NCI-H2196 (cell line): ENCODE measurements around the gene SHC3.

ENCODE experiments used
- DNase-seq: peaks from one replicate; lab custom pipeline; 2025; ENCODE audit not compliant: unreplicated experiment; lab: John Stamatoyannopoulos, UW

SHC3 gene

GRCh38 chr9:89025553-89025952 lies 153.1 kb downstream of the SHC3 start:
- DNase-seq = no peak

GRCh38 chr9:89024727-89025126 lies 153.9 kb downstream of the SHC3 start:
- DNase-seq = no peak

GRCh38 chr9:89023740-89024139 lies 154.9 kb downstream of the SHC3 start:
- no peak for DNase-seq

GRCh38 chr9:89022902-89023301 lies 155.7 kb downstream of the SHC3 start:
- no peak for DNase-seq

- DNase-seq = no peak
Observed at GRCh38 chr9:89022001-89022759, 156.4 kb downstream of the SHC3 start.

- no peak for DNase-seq
Observed at GRCh38 chr9:89021154-89021803, 157.3 kb downstream of the SHC3 start.

GRCh38 chr9:89020754-89021153 lies 157.9 kb downstream of the SHC3 start:
- DNase-seq = no peak

- no peak for DNase-seq
Observed at GRCh38 chr9:89015336-89015735, 163.3 kb downstream of the SHC3 start.

- no peak for DNase-seq
Observed at GRCh38 chr9:89014153-89014552, 164.5 kb downstream of the SHC3 start.

- DNase-seq = no peak
Observed at GRCh38 chr9:89013660-89014059, 165.0 kb downstream of the SHC3 start.

GRCh38 chr9:89012294-89013042 lies 166.2 kb downstream of the SHC3 start:
- DNase-seq = no peak

- no peak for DNase-seq
Observed at GRCh38 chr9:89011683-89012082, 166.9 kb downstream of the SHC3 start.

GRCh38 chr9:89010526-89011111 lies 168.0 kb downstream of the SHC3 start:
- no peak for DNase-seq

GRCh38 chr9:89010056-89010455 lies 168.6 kb downstream of the SHC3 start:
- no peak for DNase-seq

- DNase-seq = no peak
Observed at GRCh38 chr9:89009546-89009840, 169.1 kb downstream of the SHC3 start.

GRCh38 chr9:89008744-89009545 lies 169.7 kb downstream of the SHC3 start:
- DNase-seq = no peak

GRCh38 chr9:89008055-89008743 lies 170.4 kb downstream of the SHC3 start:
- DNase-seq = no peak

- no peak for DNase-seq
Observed at GRCh38 chr9:89006996-89007967, 171.3 kb downstream of the SHC3 start.

- DNase-seq = no peak
Observed at GRCh38 chr9:89006267-89006666, 172.4 kb downstream of the SHC3 start.
